ENCODE results near the gene ARHGAP27. TPM values are rescaled to one million over a fixed set of nuclear protein-coding genes. Genes with fewer than 3 reads are reported as not detected.

ARHGAP27 gene
- total RNA-seq, 1 experiment from 2014 or later, result 104 TPM

GRCh38 chr17:45429339-45430005 is 3.2 kb downstream of the ARHGAP27 start:
- CTCF ChIA-PET, result interaction anchor here (1.2 to 2.2 kb wide), 2 partner anchors 17 to 211 kb away, joined by 3 to 6 read pairs; no protein-coding TSS in a partner anchor
- intact Hi-C loops (cut with micrococcal nuclease; ENCODE audit: unreplicated experiment), result loop anchor here (5.0 kb wide), 1 partner anchor 38 kb away; no protein-coding TSS in a partner anchor
- BruUV-seq (replicated peaks), result no TSS peak
- TF ChIP-seq CTCF (IDR thresholded peaks at IDR 0.05; ENCODE audit: unreplicated experiment), result no peak
- Mint-ChIP-seq H3K9me3 (ENCODE audit: low read depth, unreplicated experiment) (no peaks in the 10 kb centered on the region), H3K4me1 (ENCODE audit: low read depth, unreplicated experiment) (peaks cover 51% of the 10 kb centered on the region), H3K36me3 (ENCODE audit: insufficient read depth, unreplicated experiment) (peaks cover 77% of the 10 kb centered on the region), H3K27me3 (ENCODE audit: unreplicated experiment) (no peaks in the 10 kb centered on the region), H3K4me3 (ENCODE audit: low read depth, unreplicated experiment) (no peak overlapping the region), H3K27ac (ENCODE audit: unreplicated experiment) (no peak overlapping the region)
- no peak for DNase-seq

GRCh38 chr17:45428931-45429338 is 3.7 kb downstream of the ARHGAP27 start:
- no peak for TF ChIP-seq CTCF (IDR thresholded peaks at IDR 0.05; ENCODE audit: unreplicated experiment)
- BruUV-seq (replicated peaks), result no TSS peak
- no peak for DNase-seq
- Mint-ChIP-seq H3K27me3 (ENCODE audit: unreplicated experiment) (no peaks in the 10 kb centered on the region), H3K9me3 (ENCODE audit: low read depth, unreplicated experiment) (no peaks in the 10 kb centered on the region), H3K4me1 (ENCODE audit: low read depth, unreplicated experiment) (peaks cover 57% of the 10 kb centered on the region), H3K27ac (ENCODE audit: unreplicated experiment) (peak overlapping the region; percentile 71), H3K4me3 (ENCODE audit: low read depth, unreplicated experiment) (no peak overlapping the region), H3K36me3 (ENCODE audit: insufficient read depth, unreplicated experiment) (peaks cover 77% of the 10 kb centered on the region)
- intact Hi-C loops (cut with micrococcal nuclease; ENCODE audit: unreplicated experiment), result loop anchor here (5.0 kb wide), 1 partner anchor 38 kb away; no protein-coding TSS in a partner anchor
- CTCF ChIA-PET, result interaction anchor here (1.2 to 2.2 kb wide), 2 partner anchors 17 to 210 kb away, joined by 3 to 6 read pairs; no protein-coding TSS in a partner anchor

GRCh38 chr17:45428050-45428617 is 4.5 kb downstream of the ARHGAP27 start:
- no TSS peak for BruUV-seq (replicated peaks)
- peak; percentile 96 for DNase-seq
- intact Hi-C loops (cut with micrococcal nuclease; ENCODE audit: unreplicated experiment), result loop anchor here (5.0 kb wide), 1 partner anchor 39 kb away; no protein-coding TSS in a partner anchor
- CTCF ChIA-PET, result interaction anchor here (1.2 to 2.2 kb wide), 2 partner anchors 18 to 209 kb away, joined by 3 to 6 read pairs; no protein-coding TSS in a partner anchor
- peak; percentile 100 for TF ChIP-seq CTCF (IDR thresholded peaks at IDR 0.05; ENCODE audit: unreplicated experiment)
- H3K4me1 Mint-ChIP-seq (ENCODE audit: low read depth, unreplicated experiment), result peaks cover 65% of the 10 kb centered on the region
- peak overlapping the region; percentile 44 for H3K4me3 Mint-ChIP-seq (ENCODE audit: low read depth, unreplicated experiment)
- no peaks in the 10 kb centered on the region for H3K27me3 Mint-ChIP-seq (ENCODE audit: unreplicated experiment)
- H3K27ac Mint-ChIP-seq (ENCODE audit: unreplicated experiment), result peak overlapping the region; percentile 71
- H3K36me3 Mint-ChIP-seq (ENCODE audit: insufficient read depth, unreplicated experiment), result peaks cover 80% of the 10 kb centered on the region
- no peaks in the 10 kb centered on the region for H3K9me3 Mint-ChIP-seq (ENCODE audit: low read depth, unreplicated experiment)

- DNase-seq, result no peak
- H3K27me3 Mint-ChIP-seq (ENCODE audit: unreplicated experiment), result no peaks in the 10 kb centered on the region
- H3K9me3 Mint-ChIP-seq (ENCODE audit: low read depth, unreplicated experiment), result no peaks in the 10 kb centered on the region
- peaks cover 76% of the 10 kb centered on the region for H3K36me3 Mint-ChIP-seq (ENCODE audit: insufficient read depth, unreplicated experiment)
- CTCF ChIA-PET, result interaction anchor here (0.7 to 2.2 kb wide), 3 partner anchors 19 to 97 kb away, joined by 3 to 6 read pairs (median 3); no protein-coding TSS in a partner anchor
- H3K4me3 Mint-ChIP-seq (ENCODE audit: low read depth, unreplicated experiment), result no peak overlapping the region
- H3K4me1 Mint-ChIP-seq (ENCODE audit: low read depth, unreplicated experiment), result peaks cover 69% of the 10 kb centered on the region
- BruUV-seq (replicated peaks), result no TSS peak
- TF ChIP-seq CTCF (IDR thresholded peaks at IDR 0.05; ENCODE audit: unreplicated experiment), result no peak
- H3K27ac Mint-ChIP-seq (ENCODE audit: unreplicated experiment), result no peak overlapping the region
- intact Hi-C loops (cut with micrococcal nuclease; ENCODE audit: unreplicated experiment), result loop anchor here (5.0 kb wide), 1 partner anchor 40 kb away; no protein-coding TSS in a partner anchor
Measured at GRCh38 chr17:45427181-45427835, 5.4 kb downstream of the ARHGAP27 start.

All from Calu3 (cell line).